ENCODE measurements around the gene AHCYL2. TPM values are rescaled to one million over a fixed set of nuclear protein-coding genes. Genes with fewer than 3 reads are reported as not detected.

The AHCYL2 gene
- total and polyA plus RNA-seq, 9 donors: 8.7 to 25.8 (median 17.2) TPM

DNA sequence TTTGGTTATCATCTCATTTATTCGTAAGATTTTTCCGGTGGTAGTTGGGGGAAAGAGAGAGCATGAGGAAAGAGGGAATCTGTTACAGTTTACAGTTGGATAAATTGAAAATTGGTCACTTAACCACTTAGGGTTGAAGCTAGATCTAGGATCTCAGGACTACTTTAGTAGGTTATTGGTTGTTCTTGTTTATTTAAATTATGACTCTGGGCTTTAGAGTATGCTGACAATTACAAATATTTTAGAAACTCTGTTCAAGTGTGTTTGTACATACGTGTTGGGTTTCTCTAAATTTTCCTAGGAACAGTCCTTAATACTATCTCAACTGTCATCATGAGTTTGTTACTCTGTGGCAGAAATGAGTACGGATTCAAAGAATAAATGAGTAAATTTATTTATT lies 160.8 kb downstream of the AHCYL2 start:
- intact Hi-C loops (cut with DNase I): no loop called here
- Histone ChIP-seq H3K9me3 (no peaks in the 10 kb centered on the region), H3K27me3 (no peaks in the 10 kb centered on the region), H3K4me1 (ENCODE audit: insufficient read depth) (no peaks in the 10 kb centered on the region), H3K4me3 (no peak overlapping the region), H3K27ac (no peak overlapping the region), H3K36me3 (no peaks in the 10 kb centered on the region)
- WGBS, 3 donors: 94 to 97% (median 95%) methylated on average over 4 of the region's 4 CpGs
- DNase-seq: no peak
- TF ChIP-seq POLR2A (IDR thresholded peaks at IDR 0.05) (no peak), EP300 (IDR thresholded peaks at IDR 0.05) (no peak), CTCF (IDR thresholded peaks at IDR 0.05) (no peak)

- intact Hi-C loops (cut with DNase I): no loop called here
- Histone ChIP-seq H3K4me3 (no peak overlapping the region), H3K4me1 (ENCODE audit: insufficient read depth) (no peaks in the 10 kb centered on the region), H3K27me3 (no peaks in the 10 kb centered on the region), H3K9me3 (no peaks in the 10 kb centered on the region), H3K27ac (no peak overlapping the region), H3K36me3 (no peaks in the 10 kb centered on the region)
- TF ChIP-seq EP300 (IDR thresholded peaks at IDR 0.05): no peak
- no peak for TF ChIP-seq CTCF (IDR thresholded peaks at IDR 0.05)
- TF ChIP-seq POLR2A (IDR thresholded peaks at IDR 0.05): no peak
- no peak for DNase-seq
These were observed 161.7 kb downstream of the AHCYL2 start for GRCh38 chr7:129386506-129386905.

GRCh38 chr7:129387537-129387936 lies 162.7 kb downstream of the AHCYL2 start:
- 77 to 88% (median 85%) methylated on average over 2 of the region's 2 CpGs for whole genome bisulfite sequencing, 3 donors
- intact Hi-C loops (cut with DNase I): no loop called here

DNA sequence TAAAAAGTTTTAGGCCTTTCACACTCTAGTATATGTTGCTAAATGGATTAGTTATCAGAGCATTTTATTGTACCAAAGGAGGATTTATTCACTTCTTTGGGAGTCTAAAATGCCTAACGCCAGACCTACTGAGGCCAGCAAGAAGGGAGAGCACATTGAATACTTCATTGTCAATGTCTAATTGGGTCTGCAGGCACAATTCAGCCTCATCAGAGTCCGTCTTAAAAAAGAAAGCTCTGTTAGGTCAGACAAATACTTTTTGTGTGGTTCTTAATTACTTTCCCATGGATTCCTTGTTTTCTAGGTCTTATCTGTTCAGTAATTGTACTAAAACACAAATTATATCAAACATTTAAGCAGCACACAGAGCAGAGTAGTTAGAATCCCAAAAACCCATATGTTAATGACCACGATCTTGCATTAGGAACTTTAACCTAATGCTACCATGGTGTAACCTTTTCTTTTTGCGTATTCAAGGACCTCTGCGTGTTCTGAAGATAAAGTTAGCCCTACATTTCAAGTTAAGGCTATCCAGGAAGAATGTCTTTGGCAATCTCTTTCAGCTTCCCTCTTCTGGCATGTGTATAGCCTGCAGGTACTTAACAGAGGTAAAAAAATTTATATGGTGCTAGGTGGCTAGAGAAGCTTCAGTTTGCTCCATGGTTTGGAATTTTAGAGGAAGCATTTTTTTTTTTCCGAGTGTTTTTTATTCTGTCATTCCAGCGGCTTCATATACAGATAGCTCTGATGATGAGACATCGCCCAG lies 163.7 kb downstream of the AHCYL2 start:
- DNase-seq: no peak
- Histone ChIP-seq H3K4me1 (ENCODE audit: insufficient read depth) (no peaks in the 10 kb centered on the region), H3K27me3 (no peaks in the 10 kb centered on the region), H3K4me3 (no peak overlapping the region), H3K36me3 (no peaks in the 10 kb centered on the region), H3K9me3 (no peaks in the 10 kb centered on the region), H3K27ac (no peak overlapping the region)
- TF ChIP-seq POLR2A (IDR thresholded peaks at IDR 0.05) (no peak), CTCF (IDR thresholded peaks at IDR 0.05) (no peak), EP300 (IDR thresholded peaks at IDR 0.05) (no peak)
- WGBS, 3 donors: 90 to 96% (median 92%) methylated on average over 8 of the region's 8 CpGs
- intact Hi-C loops (cut with DNase I): no loop called here

More at GRCh38 chr7:129387537-129387936, 162.7 kb downstream of the AHCYL2 start:
- Histone ChIP-seq H3K36me3 (no peaks in the 10 kb centered on the region), H3K4me1 (ENCODE audit: insufficient read depth) (no peaks in the 10 kb centered on the region), H3K27me3 (no peaks in the 10 kb centered on the region), H3K4me3 (no peak overlapping the region), H3K27ac (no peak overlapping the region), H3K9me3 (no peaks in the 10 kb centered on the region)
- no peak for DNase-seq
- TF ChIP-seq CTCF (IDR thresholded peaks at IDR 0.05) (no peak), EP300 (IDR thresholded peaks at IDR 0.05) (no peak), POLR2A (IDR thresholded peaks at IDR 0.05) (no peak)

Data from ovary (tissue), 9 donors.